Measurements from ENCODE around the gene MVK.

- TF ChIP-seq POLR2AphosphoS5 (IDR thresholded peaks at IDR 0.05; ENCODE audit: low read depth) = no peak
- TF ChIP-seq CTCF (conservative IDR thresholded peaks at IDR 0.05; ENCODE audit: low read depth in 2 of 2) = no peak
- TF ChIP-seq REST (IDR thresholded peaks at IDR 0.05; ENCODE audit: unreplicated experiment) = no peak
- no peak for TF ChIP-seq EZH2 (IDR thresholded peaks at IDR 0.05; ENCODE audit: low read depth, unreplicated experiment)
- no peak for TF ChIP-seq EZH2phosphoT487 (IDR thresholded peaks at IDR 0.05; ENCODE audit: unreplicated experiment)
- no peak for TF ChIP-seq ZNF331 (CRISPR knock-in tag; IDR thresholded peaks at IDR 0.05; ENCODE audit: low read depth)
- no peak for TF ChIP-seq ZNF114 (CRISPR knock-in tag; IDR thresholded peaks at IDR 0.05)
- TF ChIP-seq CREB1 (CRISPR knock-in tag; IDR thresholded peaks at IDR 0.05; ENCODE audit: low read depth) = no peak
Measured at GRCh38 chr12:109547286-109547685, 26.3 kb upstream of the MVK start.
